HepG2 (cell line): ENCODE measurements around the gene CRAMP1. TPM values are rescaled to one million over a fixed set of nuclear protein-coding genes. Genes with fewer than 3 reads are reported as not detected.

Experiments used
- ATAC-seq: fragments of 200-7000 bp; cut with Tn5 transposase; 3 replicates; pipeline ENCODE4 v1.9.1; 2020; ENCODE audit warnings: mild to moderate bottlenecking, moderate library complexity
- BruUV-seq: library from RNA; stranded (reverse); fragments of 400-500 nt; replicated peaks from 2 replicates; lab custom pipeline; 2021; lab: Mats Ljungman, UMichigan
- CTCF ChIA-PET: fragments of 300-600 bp; formaldehyde crosslinking; extraction: SDS; loops from one replicate; lab custom pipeline; 2021; ENCODE audit warnings: low total read pairs, inconsistent platforms, low intra/inter-chr PET ratio; lab: Yijun Ruan, JAX
- POLR2A ChIA-PET: fragments of 350-600 bp; sonication (Branson Sonifier 250); formaldehyde crosslinking; loops from one replicate; lab custom pipeline; 2020; ENCODE audit warnings: antibody characterized with exemption, inconsistent platforms; lab: Yijun Ruan, JAX
- DNase-seq: peaks from one replicate; pipeline ENCODE4 v3.0.0-alpha.2; 2015; ENCODE audit warnings: low spot score
- FAIRE-seq: peaks from 3 replicates; lab custom pipeline; 2011; peaks lifted over from hg19 to GRCh38; lab: Jason Lieb, UNC
- H2AFZ ChIP-seq: one replicate; pipeline ENCODE4 v1.6.1; 2011; ENCODE audit warnings: low read length, inconsistent platforms
- H3K27ac ChIP-seq: fragments of 300-600 bp; 3 replicates; pipeline ENCODE4 v1.8.0; 2011; ENCODE audit warnings: mixed run types, mild to moderate bottlenecking, mixed read lengths, low read length, inconsistent platforms; ENCODE audit not compliant: insufficient read depth; ENCODE audit errors: extremely low read length
- H3K27me3 ChIP-seq, 2 experiments: fragments of 200-600 bp in 1 of 2; 2 replicates in 1 of 2; 3 replicates in 1 of 2; pipeline versions ENCODE4 v1.6.0 to v1.8.0; 2011; ENCODE audit warnings: low read length in 2 of 2, mild to moderate bottlenecking in 2 of 2, moderate library complexity in 2 of 2, inconsistent platforms in 1 of 2; ENCODE audit not compliant: insufficient read depth in 2 of 2, control insufficient read depth in 1 of 2
- H3K36me3 ChIP-seq, 2 experiments: fragments of 200-600 bp in 1 of 2; replicated peaks in 1 of 2; 2 replicates in 1 of 2; 3 replicates in 1 of 2; pipeline versions ENCODE4 v1.5.1 to v1.8.0; 2011; ENCODE audit warnings: low read length in 2 of 2, inconsistent platforms in 1 of 2; ENCODE audit not compliant: insufficient read depth in 2 of 2, control insufficient read depth in 1 of 2
- H3K4me1 ChIP-seq: 2 replicates; pipeline ENCODE4 v1.5.1; 2012; ENCODE audit warnings: low read length, inconsistent platforms; ENCODE audit not compliant: insufficient read depth
- H3K4me2 ChIP-seq: 2 replicates; pipeline ENCODE4 v1.6.0; 2011; ENCODE audit warnings: low read depth, low read length, inconsistent platforms
- H3K4me3 ChIP-seq, 3 experiments: fragments of 200-600 bp in 1 of 3; sonication (generic), shearing (Covaris generic) in 1 of 3; replicated peaks in 1 of 3; 2 replicates each; pipeline ENCODE4 v1.5.1; 2011 to 2016; ENCODE audit warnings: low read length in 3 of 3, inconsistent platforms in 2 of 3, low read depth in 2 of 3, mild to moderate bottlenecking in 2 of 3, control low read depth in 1 of 3, mixed read lengths in 1 of 3; ENCODE audit not compliant: insufficient read depth in 1 of 3
- H3K79me2 ChIP-seq: one replicate; pipeline ENCODE4 v1.6.1; 2011; ENCODE audit warnings: low read length, inconsistent platforms; ENCODE audit not compliant: insufficient read depth
- H3K9ac ChIP-seq: 2 replicates; pipeline ENCODE4 v1.6.0; 2011; ENCODE audit warnings: mild to moderate bottlenecking, low read depth, low read length, inconsistent platforms; ENCODE audit not compliant: insufficient read depth
- H3K9me3 ChIP-seq: 2 replicates; pipeline ENCODE4 v1.5.1; 2012; ENCODE audit warnings: mild to moderate bottlenecking, low read length
- H4K20me1 ChIP-seq: 2 replicates; pipeline ENCODE4 v1.6.0; 2011; ENCODE audit warnings: inconsistent platforms, mild to moderate bottlenecking, low read length, moderate library complexity; ENCODE audit not compliant: insufficient read depth
- ATF7 ChIP-seq, 2 experiments: fragments of 450-650 bp in 1 of 2; sonication (generic) in 1 of 2; formaldehyde crosslinking in 1 of 2; IDR thresholded peaks; 2 replicates each; pipeline versions ENCODE4 v1.4.0 to v1.6.1; 2016 to 2020; ENCODE audit warnings: antibody characterized with exemption in 1 of 2, mild to moderate bottlenecking in 1 of 2, missing genetic modification reagents in 1 of 2
- HMGXB3 ChIP-seq: sonication (generic); formaldehyde crosslinking; IDR thresholded peaks from 2 replicates; pipeline ENCODE4 v1.4.0; 2020; ENCODE audit warnings: missing genetic modification reagents, borderline replicate concordance
- IRX3 ChIP-seq: sonication (generic); formaldehyde crosslinking; IDR thresholded peaks from 2 replicates; pipeline ENCODE4 v1.8.1; 2023; ENCODE audit warnings: mild to moderate bottlenecking, low read depth, missing genetic modification reagents, borderline replicate concordance
- MIXL1 ChIP-seq: IDR thresholded peaks from 2 replicates; pipeline ENCODE4 v1.6.1; 2016
- PHB2 ChIP-seq: fragments of 450-650 bp; IDR thresholded peaks from 2 replicates; pipeline ENCODE4 v1.6.1; 2018; ENCODE audit not compliant: partially characterized antibody
- RELA ChIP-seq: sonication (generic); formaldehyde crosslinking; IDR thresholded peaks from 2 replicates; pipeline ENCODE4 v1.4.0; 2020; ENCODE audit warnings: missing genetic modification reagents
- SMAD1 ChIP-seq: sonication (generic); formaldehyde crosslinking; IDR thresholded peaks from 2 replicates; pipeline ENCODE4 v1.4.0; 2020; ENCODE audit warnings: missing genetic modification reagents, low read depth, mild to moderate bottlenecking, borderline replicate concordance
- ZNF484 ChIP-seq: sonication (generic); formaldehyde crosslinking; IDR thresholded peaks from 2 replicates; pipeline ENCODE4 v1.5.1; 2020; ENCODE audit warnings: mild to moderate bottlenecking, low read depth, missing genetic modification reagents, borderline replicate concordance
- ZNF546 ChIP-seq: sonication (generic); formaldehyde crosslinking; conservative IDR thresholded peaks from 2 replicates; pipeline ENCODE4 v1.8.1; 2023; ENCODE audit warnings: mild to moderate bottlenecking, missing genetic modification reagents
- WGBS: methylation state at CpG from one replicate; pipeline ENCODE4 v1.1.6; 2017; ENCODE audit warnings: low lambda C conversion rate; 5-methylcytosine and 5-hydroxymethylcytosine counted together
- in situ Hi-C: cut with HindIII; loops from 2 replicates; pipeline ENCODE4 v1.10.0; 2017; ENCODE audit warnings: low pct_unique_long_range_greater_than_20kb; ENCODE audit not compliant: extremely low pct_ligation_motif_present
- intact Hi-C: fragments of 100-400 bp; cut with micrococcal nuclease; formaldehyde crosslinking; loops from one replicate; pipeline ENCODE4 v1.10.0; 2022; ENCODE audit not compliant: unreplicated experiment
- polyA plus RNA-seq, 8 experiments: library from polyadenylated mRNA; depleted of rRNA in 3 of 8; stranded (reverse) in 7 of 8; unstranded in 1 of 8; fragments of >200 nt; fragmentation: Illumina TruSeq in 4 of 8; extraction: Trizol in 4 of 8; gene quantifications; 2 replicates each; pipeline versions ENCODE4 v1.2.1 to v1.2.3, GENCODE V29; 2011 to 2016; ENCODE audit warnings: low read depth in 4 of 8, missing spikeins in 1 of 8, mixed read lengths in 1 of 8; ENCODE audit not compliant: insufficient read depth in 1 of 8
- total RNA-seq, 5 experiments: library from RNA; depleted of rRNA; stranded (reverse); fragments of >200 nt; fragmentation: Illumina TruSeq; extraction: Trizol; gene quantifications; 2 replicates each; pipeline ENCODE4 v1.2.3, GENCODE V29; 2016; ENCODE audit warnings: low read depth in 1 of 5
- TF ChIP-seq, protein P1 (sequence below): sonication (generic); formaldehyde crosslinking; IDR thresholded peaks from 2 replicates; pipeline ENCODE4 v1.5.1; 2020; ENCODE audit warnings: mild to moderate bottlenecking, missing genetic modification reagents, borderline replicate concordance
- TF ChIP-seq, protein P2 (sequence below): sonication (generic); formaldehyde crosslinking; IDR thresholded peaks from 2 replicates; pipeline ENCODE4 v1.4.0; 2020; ENCODE audit warnings: missing genetic modification reagents, borderline replicate concordance
- TF ChIP-seq, protein P3 (sequence below): sonication (generic); formaldehyde crosslinking; IDR thresholded peaks from 2 replicates; pipeline ENCODE4 v1.8.1; 2023; ENCODE audit warnings: missing genetic modification reagents, inconsistent platforms, borderline replicate concordance

The CRAMP1 gene
- total and polyA plus RNA-seq, 2 of the 13 experiments (the other 11 are each of a cell fraction or from before 2014, with no cell fraction given), result 6.8 to 9.7 TPM

DNA sequence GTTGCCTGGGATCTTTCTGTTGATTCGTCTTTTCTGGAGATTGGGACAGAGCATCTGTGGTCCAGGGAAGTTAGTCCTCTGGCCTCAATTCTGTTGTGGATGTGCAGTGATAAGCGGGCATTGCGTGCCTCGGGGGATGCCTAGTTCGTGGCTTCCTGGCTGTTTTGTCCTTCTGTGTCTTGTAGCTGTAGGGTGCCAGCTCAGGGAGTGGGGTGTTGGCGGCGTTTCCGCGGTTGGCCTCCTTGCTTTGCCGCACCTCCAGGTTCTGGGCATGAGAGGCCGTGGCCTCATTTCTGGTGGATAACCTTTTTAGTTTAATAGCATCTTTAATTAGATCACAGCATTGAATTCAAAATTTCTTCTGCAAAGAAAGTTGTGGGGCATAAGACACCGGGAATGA is 64.5 kb downstream of the CRAMP1 start (continued):
- TF ChIP-seq, protein P1, sequence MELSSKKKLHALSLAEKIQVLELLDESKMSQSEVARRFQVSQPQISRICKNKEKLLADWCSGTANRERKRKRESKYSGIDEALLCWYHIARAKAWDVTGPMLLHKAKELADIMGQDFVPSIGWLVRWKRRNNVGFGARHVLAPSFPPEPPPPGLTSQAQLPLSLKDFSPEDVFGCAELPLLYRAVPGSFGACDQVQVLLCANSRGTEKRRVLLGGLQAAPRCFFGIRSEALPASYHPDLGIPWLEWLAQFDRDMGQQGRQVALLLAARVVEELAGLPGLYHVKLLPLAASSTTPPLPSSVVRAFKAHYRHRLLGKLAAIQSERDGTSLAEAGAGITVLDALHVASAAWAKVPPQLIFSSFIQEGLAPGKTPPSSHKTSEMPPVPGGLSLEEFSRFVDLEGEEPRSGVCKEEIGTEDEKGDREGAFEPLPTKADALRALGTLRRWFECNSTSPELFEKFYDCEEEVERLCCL, result no peak
- TF ChIP-seq ZNF546 (CRISPR knock-in tag) (no peak), ATF7 (IDR thresholded peaks at IDR 0.05) (no peak), ATF7 (CRISPR knock-in tag; IDR thresholded peaks at IDR 0.05) (no peak)
- TF ChIP-seq, all 625 proteins: peak for 0

DNA sequence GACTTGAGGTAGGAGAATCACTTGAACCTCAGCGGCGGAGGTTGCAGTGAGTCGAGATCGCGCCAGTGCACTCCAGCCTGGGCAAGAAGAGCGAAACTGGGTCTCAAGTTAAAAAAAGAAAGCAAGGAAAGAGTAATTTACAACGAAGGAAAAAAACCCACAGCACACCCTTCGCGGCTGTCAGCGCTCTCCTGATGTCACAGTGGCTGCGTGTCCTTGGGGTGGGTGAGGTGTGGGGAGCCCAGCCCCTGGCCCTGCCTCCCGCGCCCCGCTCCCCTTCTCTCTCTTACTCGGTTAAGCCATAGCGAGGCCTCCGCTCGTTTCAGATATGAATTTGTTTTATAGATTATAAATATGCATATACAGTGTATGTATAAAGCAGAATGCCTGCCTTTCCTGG is 65.2 kb downstream of the CRAMP1 start:
- Histone ChIP-seq H2AFZ (no peak overlapping the region), H3K9me3 (no peaks in the 10 kb centered on the region), H3K4me1 (peaks cover 33% of the 10 kb centered on the region), H3K36me3 (peaks cover 9 to 40% of the 10 kb centered on the region in 2 experiments; a peak in 4 of 5 replicates), H3K4me2 (peak overlapping the region; percentile 71), H3K79me2 (peaks cover 37% of the 10 kb centered on the region), H4K20me1 (0 out of 2 replicates have a peak, but pooled peaks cover 5% of the 10 kb centered on the region), H3K27ac (no peak overlapping the region), H3K9ac (no peak overlapping the region), H3K27me3 (no peaks in the 10 kb centered on the region; a peak in 1 of 5 replicates), H3K4me3 (peak overlapping the region in 2 of 3 experiments; percentile 54 to 73; a peak in 2 of 6 replicates)
- FAIRE-seq (no peak), ATAC-seq (no peak), DNase-seq (no peak)
- POLR2A ChIA-PET, result interaction anchor here (0.6 to 2.3 kb wide), 12 partner anchors 10 to 495 kb away, joined by 3 to 37 read pairs (median 4); partner anchors contain the start of genes CRAMP1, EME2, IFT140 and MAPK8IP3
- 95% methylated on average over 18 of the region's 18 CpGs for WGBS
- intact Hi-C loops, result no loop called here
- CTCF ChIA-PET, result no interaction called here
- in situ Hi-C loops, result no loop called here
- BruUV-seq, result no TSS peak
- TF ChIP-seq, protein P2, sequence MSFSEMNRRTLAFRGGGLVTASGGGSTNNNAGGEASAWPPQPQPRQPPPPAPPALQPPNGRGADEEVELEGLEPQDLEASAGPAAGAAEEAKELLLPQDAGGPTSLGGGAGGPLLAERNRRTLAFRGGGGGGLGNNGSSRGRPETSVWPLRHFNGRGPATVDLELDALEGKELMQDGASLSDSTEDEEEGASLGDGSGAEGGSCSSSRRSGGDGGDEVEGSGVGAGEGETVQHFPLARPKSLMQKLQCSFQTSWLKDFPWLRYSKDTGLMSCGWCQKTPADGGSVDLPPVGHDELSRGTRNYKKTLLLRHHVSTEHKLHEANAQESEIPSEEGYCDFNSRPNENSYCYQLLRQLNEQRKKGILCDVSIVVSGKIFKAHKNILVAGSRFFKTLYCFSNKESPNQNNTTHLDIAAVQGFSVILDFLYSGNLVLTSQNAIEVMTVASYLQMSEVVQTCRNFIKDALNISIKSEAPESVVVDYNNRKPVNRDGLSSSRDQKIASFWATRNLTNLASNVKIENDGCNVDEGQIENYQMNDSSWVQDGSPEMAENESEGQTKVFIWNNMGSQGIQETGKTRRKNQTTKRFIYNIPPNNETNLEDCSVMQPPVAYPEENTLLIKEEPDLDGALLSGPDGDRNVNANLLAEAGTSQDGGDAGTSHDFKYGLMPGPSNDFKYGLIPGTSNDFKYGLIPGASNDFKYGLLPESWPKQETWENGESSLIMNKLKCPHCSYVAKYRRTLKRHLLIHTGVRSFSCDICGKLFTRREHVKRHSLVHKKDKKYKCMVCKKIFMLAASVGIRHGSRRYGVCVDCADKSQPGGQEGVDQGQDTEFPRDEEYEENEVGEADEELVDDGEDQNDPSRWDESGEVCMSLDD (CRISPR knock-in tag), result no peak
- TF ChIP-seq RELA (no peak), PHB2 (no peak), IRX3 (no peak), HMGXB3 (CRISPR knock-in tag) (no peak), MIXL1 (CRISPR knock-in tag) (no peak), ZNF484 (CRISPR knock-in tag) (no peak), SMAD1 (no peak)
- TF ChIP-seq, protein P3, sequence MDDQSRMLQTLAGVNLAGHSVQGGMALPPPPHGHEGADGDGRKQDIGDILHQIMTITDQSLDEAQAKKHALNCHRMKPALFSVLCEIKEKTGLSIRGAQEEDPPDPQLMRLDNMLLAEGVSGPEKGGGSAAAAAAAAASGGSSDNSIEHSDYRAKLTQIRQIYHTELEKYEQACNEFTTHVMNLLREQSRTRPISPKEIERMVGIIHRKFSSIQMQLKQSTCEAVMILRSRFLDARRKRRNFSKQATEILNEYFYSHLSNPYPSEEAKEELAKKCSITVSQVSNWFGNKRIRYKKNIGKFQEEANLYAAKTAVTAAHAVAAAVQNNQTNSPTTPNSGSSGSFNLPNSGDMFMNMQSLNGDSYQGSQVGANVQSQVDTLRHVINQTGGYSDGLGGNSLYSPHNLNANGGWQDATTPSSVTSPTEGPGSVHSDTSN, result no peak
